ENCODE measurements around the gene PTGER2. TPM values are rescaled to one million over a fixed set of nuclear protein-coding genes. Genes with fewer than 3 reads are reported as not detected.

The PTGER2 gene
- polyA plus RNA-seq, 1 of the 3 experiments (the other 2 are of a cell fraction), result 0.67 TPM

DNA sequence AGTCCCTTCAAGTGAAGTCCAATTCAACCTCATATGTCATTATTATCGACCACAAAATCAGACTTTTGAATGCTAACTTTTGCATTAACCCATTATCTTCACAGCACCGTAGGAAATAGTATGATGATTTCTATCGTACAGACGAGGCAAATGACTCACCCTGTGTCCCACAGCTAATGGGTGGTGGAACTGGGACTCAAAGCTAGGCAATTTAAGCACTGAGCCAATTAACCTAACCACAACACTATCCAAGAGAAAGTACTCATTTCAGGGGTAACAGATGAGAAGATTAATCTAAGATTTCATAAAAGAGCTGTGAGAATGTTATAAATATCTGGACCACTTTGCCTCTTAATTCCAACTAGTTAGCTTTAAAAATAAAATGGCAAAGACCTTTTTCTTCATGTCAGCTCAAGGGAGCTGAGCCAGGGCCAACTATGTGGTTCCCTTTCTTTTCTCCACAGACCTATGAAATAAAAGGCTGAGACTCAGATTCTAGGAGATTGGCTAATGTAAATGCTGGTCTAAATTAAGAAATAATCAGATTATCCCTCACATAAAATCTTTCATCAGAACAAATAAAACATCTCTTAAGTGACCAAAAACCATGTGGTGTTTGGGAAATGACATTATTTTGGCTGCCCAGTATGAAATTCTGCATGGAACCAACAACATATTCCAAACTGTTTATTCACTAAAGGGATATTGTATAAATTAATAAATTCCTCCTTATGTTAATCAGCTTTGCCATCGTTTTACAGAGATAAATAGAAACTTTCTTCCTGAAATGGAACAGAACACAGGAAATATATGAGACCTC, 4.9 kb downstream of the PTGER2 start:
- TF ChIP-seq MXI1 (IDR thresholded peaks at IDR 0.05; ENCODE audit: low read depth, low read length), result peak; percentile 53; the same call in 1 of the 2 replicates
- TF ChIP-seq EP300 (IDR thresholded peaks at IDR 0.05; ENCODE audit: borderline replicate concordance in 1 of 2, low read depth in 1 of 2, low read length in 1 of 2), result peak in 1 of 2 experiments; percentile 47; a peak in 1 of 4 replicates
- no peak for TF ChIP-seq TAF1 (IDR thresholded peaks at IDR 0.05; ENCODE audit: borderline replicate concordance, low read depth, low read length)
- Histone ChIP-seq H3K4me1 (ENCODE audit: control insufficient read depth in 1 of 2, insufficient read depth in 2 of 2, low read depth in 1 of 2, low read length in 1 of 2) (peaks cover 0 to 11% of the 10 kb centered on the region in 2 experiments; a peak in 2 of 4 replicates), H3K9me2 (no peaks in the 10 kb centered on the region), H3K9me3 (no peaks in the 10 kb centered on the region), H3K27ac (ENCODE audit: low read depth in 2 of 2, low read length in 1 of 2) (peak overlapping the region; percentile 7 to 83; a peak in 3 of 4 replicates), H3K36me3 (replicated peaks in 1 of 2; ENCODE audit: control insufficient read depth in 1 of 2, insufficient read depth in 2 of 2, low read length in 1 of 2) (no peaks in the 10 kb centered on the region), H3F3A (replicated peaks; ENCODE audit: insufficient read depth) (no peaks in the 10 kb centered on the region), H3K4me3 (ENCODE audit: low read depth in 2 of 2, low read length in 1 of 2) (no peak overlapping the region), H3K9ac (no peak overlapping the region), H2AFZ (ENCODE audit: low read depth) (no peak overlapping the region), H3K27me3 (ENCODE audit: insufficient read depth) (peaks cover 22% of the 10 kb centered on the region; the same call in 1 of the 2 replicates), H3K79me2 (ENCODE audit: insufficient read depth) (no peaks in the 10 kb centered on the region), H3K4me2 (no peak overlapping the region), H4K20me1 (ENCODE audit: insufficient read depth) (no peaks in the 10 kb centered on the region)
- ChIA-PET POLR2A (no interaction called here), CTCF (interaction anchor here (0.9 to 1.0 kb wide), 2 partner anchors 81 to 82 kb away, joined by 3 to 4 read pairs; no protein-coding TSS in a partner anchor)
- 13% methylated on average over 5 of the region's 5 CpGs for whole genome bisulfite sequencing (ENCODE audit: low lambda C conversion rate)
- peak; percentile 29 for DNase-seq

DNA sequence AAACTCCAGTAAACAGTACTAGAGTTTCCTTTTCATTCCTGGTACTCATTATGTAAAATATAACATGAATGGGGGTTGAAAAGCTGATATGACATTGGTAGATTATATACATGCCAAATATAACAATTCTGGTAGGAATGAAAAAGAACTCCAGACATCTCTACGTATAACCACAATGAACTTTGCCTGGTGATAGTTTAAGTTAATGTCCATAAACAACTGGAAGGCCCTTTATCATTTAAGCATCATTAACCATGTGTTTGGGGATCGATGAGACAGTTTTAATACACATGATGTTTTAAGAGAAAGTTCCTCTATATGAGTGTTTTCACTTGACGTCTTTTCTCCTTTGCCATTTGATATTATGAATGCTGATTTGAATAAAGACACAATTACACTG, 5.8 kb downstream of the PTGER2 start:
- no peaks in the 10 kb centered on the region for H3K79me2 ChIP-seq (ENCODE audit: insufficient read depth)
- H3K4me2 ChIP-seq, result no peak overlapping the region
- peaks cover 0 to 8% of the 10 kb centered on the region in 2 experiments; a peak in 2 of 4 replicates for H3K4me1 ChIP-seq (ENCODE audit: control insufficient read depth in 1 of 2, insufficient read depth in 2 of 2, low read depth in 1 of 2, low read length in 1 of 2)
- no peak overlapping the region for H3K4me3 ChIP-seq (ENCODE audit: low read depth in 2 of 2, low read length in 1 of 2)
- H2AFZ ChIP-seq (ENCODE audit: low read depth), result no peak overlapping the region
- H3K27me3 ChIP-seq (ENCODE audit: insufficient read depth), result peaks cover 16% of the 10 kb centered on the region; the same call in 1 of the 2 replicates
- no peak for DNase-seq
- CTCF ChIA-PET, result interaction anchor here (0.9 kb wide), 1 partner anchor 80 kb away, joined by 3 read pairs; no protein-coding TSS in a partner anchor
- no peak for TF ChIP-seq NFIC (IDR thresholded peaks at IDR 0.05; ENCODE audit: borderline replicate concordance)
- TF ChIP-seq TCF12 (IDR thresholded peaks at IDR 0.05), result no peak
- TF ChIP-seq, protein P1, sequence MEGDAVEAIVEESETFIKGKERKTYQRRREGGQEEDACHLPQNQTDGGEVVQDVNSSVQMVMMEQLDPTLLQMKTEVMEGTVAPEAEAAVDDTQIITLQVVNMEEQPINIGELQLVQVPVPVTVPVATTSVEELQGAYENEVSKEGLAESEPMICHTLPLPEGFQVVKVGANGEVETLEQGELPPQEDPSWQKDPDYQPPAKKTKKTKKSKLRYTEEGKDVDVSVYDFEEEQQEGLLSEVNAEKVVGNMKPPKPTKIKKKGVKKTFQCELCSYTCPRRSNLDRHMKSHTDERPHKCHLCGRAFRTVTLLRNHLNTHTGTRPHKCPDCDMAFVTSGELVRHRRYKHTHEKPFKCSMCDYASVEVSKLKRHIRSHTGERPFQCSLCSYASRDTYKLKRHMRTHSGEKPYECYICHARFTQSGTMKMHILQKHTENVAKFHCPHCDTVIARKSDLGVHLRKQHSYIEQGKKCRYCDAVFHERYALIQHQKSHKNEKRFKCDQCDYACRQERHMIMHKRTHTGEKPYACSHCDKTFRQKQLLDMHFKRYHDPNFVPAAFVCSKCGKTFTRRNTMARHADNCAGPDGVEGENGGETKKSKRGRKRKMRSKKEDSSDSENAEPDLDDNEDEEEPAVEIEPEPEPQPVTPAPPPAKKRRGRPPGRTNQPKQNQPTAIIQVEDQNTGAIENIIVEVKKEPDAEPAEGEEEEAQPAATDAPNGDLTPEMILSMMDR (IDR thresholded peaks at IDR 0.05), result no peak
- TF ChIP-seq, protein P2, sequence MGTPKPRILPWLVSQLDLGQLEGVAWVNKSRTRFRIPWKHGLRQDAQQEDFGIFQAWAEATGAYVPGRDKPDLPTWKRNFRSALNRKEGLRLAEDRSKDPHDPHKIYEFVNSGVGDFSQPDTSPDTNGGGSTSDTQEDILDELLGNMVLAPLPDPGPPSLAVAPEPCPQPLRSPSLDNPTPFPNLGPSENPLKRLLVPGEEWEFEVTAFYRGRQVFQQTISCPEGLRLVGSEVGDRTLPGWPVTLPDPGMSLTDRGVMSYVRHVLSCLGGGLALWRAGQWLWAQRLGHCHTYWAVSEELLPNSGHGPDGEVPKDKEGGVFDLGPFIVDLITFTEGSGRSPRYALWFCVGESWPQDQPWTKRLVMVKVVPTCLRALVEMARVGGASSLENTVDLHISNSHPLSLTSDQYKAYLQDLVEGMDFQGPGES (IDR thresholded peaks at IDR 0.05; ENCODE audit: low read depth, low read length), result no peak
- TF ChIP-seq SMC3 (IDR thresholded peaks at IDR 0.05; ENCODE audit: low read depth, low read length), result no peak
- TF ChIP-seq, protein P3, sequence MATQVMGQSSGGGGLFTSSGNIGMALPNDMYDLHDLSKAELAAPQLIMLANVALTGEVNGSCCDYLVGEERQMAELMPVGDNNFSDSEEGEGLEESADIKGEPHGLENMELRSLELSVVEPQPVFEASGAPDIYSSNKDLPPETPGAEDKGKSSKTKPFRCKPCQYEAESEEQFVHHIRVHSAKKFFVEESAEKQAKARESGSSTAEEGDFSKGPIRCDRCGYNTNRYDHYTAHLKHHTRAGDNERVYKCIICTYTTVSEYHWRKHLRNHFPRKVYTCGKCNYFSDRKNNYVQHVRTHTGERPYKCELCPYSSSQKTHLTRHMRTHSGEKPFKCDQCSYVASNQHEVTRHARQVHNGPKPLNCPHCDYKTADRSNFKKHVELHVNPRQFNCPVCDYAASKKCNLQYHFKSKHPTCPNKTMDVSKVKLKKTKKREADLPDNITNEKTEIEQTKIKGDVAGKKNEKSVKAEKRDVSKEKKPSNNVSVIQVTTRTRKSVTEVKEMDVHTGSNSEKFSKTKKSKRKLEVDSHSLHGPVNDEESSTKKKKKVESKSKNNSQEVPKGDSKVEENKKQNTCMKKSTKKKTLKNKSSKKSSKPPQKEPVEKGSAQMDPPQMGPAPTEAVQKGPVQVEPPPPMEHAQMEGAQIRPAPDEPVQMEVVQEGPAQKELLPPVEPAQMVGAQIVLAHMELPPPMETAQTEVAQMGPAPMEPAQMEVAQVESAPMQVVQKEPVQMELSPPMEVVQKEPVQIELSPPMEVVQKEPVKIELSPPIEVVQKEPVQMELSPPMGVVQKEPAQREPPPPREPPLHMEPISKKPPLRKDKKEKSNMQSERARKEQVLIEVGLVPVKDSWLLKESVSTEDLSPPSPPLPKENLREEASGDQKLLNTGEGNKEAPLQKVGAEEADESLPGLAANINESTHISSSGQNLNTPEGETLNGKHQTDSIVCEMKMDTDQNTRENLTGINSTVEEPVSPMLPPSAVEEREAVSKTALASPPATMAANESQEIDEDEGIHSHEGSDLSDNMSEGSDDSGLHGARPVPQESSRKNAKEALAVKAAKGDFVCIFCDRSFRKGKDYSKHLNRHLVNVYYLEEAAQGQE (IDR thresholded peaks at IDR 0.05; ENCODE audit: low read depth, low read length), result no peak
- no peaks in the 10 kb centered on the region for H3K9me2 ChIP-seq
- H3K27ac ChIP-seq (ENCODE audit: low read depth in 2 of 2, low read length in 1 of 2), result peak overlapping the region in 1 of 2 experiments; percentile 78; a peak in 3 of 4 replicates
- POLR2A ChIA-PET, result no interaction called here
- H3K9me3 ChIP-seq, result no peaks in the 10 kb centered on the region
- no peak overlapping the region for H3K9ac ChIP-seq
- no peaks in the 10 kb centered on the region for H3F3A ChIP-seq (replicated peaks; ENCODE audit: insufficient read depth)
- H4K20me1 ChIP-seq (ENCODE audit: insufficient read depth), result no peaks in the 10 kb centered on the region
- 43% methylated on average over 3 of the region's 3 CpGs for WGBS (ENCODE audit: low lambda C conversion rate)
- H3K36me3 ChIP-seq (replicated peaks in 1 of 2; ENCODE audit: control insufficient read depth in 1 of 2, insufficient read depth in 2 of 2, low read length in 1 of 2), result no peaks in the 10 kb centered on the region

Data from SK-N-SH (cell line).